ENCODE results near the gene BAIAP2.

The BAIAP2 gene

DNA sequence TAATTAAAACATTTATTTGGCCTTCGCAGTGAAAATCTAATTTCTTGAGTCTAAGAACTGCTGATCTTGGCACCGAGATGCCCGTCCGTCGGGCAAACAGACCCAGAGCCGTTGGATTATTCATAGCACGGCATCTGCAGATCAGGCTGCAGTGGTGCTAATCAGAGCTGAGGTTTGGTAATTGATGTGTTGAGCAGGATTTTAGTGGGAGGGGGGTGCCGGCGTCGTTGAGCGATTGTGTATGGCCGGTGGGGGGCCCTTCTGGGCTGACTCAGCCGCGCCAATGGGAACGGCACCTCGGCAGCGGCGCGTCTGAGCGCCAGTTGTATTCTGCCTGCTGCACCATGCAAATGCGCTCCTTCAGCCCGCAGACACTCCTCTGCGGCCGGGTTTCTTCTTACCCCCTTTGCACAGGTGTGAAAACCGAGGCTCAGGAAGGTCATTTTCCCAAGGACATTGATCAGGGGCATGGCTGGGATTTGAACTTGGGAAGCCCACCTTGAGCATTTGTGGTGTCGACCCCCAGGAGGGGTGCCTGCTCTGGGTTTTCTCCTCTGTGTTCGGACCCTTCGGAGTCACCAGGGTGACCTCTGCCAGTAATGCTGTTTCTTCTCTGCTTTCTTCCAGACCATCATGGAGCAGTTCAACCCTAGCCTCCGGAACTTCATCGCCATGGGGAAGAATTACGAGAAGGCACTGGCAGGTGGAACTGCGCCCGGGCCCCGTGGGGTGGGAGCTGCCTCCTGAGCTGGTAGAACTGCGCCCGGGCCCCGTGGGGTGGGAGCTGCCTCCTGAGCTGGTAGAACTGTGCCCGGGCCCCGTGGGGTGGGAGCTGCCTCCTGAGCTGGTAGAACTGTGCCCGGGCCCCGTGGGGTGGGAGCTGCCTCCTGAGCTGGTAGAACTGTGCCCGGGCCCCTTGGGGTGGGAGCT is 18.4 kb downstream of the BAIAP2 start:
- no peak for DNase-seq

DNA sequence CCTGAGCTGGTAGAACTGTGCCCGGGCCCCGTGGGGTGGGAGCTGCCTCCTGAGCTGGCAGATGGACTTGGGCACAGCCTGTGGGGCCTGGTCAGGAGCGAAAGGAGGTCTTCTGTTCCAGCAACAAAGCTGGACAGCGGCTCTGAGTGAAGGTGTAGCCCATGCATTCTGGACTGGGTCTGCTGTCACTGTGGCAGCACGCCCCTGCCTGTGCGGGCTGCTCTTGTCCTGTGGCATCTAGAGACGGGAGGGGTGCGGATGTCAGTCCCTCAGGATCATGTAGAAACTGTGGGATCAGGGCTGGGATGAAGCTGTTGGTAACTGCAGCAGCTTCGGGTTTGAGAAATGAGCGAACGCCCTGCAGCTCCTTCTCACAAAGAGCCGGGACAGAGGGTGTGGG is 19.4 kb downstream of the BAIAP2 start:
- DNase-seq: no peak

DNA sequence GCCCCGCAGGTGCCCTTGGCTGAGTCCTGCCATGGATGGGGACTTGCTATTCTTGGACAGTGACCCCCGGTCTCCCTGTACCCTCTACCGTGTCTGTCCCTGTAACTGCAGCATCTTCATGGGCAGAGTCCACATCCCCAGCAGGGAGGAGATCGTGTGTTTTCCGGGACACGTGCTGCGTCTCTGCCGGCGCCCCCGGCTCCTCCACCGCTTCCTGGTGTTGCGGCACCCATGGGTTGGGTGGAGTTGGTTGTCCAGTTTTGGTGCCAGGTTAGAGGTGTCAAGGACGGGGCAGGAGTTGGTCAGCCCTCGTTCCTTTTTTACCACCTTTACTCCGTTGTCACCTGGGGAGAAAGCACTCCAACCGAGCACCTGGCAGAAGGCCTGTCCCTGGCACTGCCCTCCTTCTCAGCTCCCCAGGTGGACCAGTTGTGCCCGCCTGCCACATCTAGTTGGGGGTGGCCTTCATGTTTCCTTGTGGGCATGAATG is 20.0 kb downstream of the BAIAP2 start:
- DNase-seq: no peak

DNA sequence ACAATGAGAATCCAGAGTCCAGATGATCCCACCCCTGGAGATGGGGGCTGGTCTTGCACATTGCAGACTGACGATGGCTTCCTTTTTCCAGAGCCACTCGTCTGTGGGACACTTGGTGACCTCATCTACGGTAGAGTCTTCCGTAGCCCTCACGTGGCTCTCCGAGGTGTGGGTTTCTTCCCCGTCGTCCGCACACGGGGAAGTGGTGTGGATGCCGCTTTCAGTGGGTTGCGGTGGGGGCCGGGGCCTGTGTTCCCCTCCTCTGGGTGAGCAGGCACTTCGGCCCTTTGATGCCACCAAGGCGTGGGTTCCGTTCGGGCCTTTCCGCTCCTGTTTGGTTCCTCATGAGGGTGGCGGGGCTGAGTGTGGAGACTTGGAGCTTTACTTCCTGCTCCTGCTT is 21.4 kb downstream of the BAIAP2 start:
- DNase-seq: no peak

DNA sequence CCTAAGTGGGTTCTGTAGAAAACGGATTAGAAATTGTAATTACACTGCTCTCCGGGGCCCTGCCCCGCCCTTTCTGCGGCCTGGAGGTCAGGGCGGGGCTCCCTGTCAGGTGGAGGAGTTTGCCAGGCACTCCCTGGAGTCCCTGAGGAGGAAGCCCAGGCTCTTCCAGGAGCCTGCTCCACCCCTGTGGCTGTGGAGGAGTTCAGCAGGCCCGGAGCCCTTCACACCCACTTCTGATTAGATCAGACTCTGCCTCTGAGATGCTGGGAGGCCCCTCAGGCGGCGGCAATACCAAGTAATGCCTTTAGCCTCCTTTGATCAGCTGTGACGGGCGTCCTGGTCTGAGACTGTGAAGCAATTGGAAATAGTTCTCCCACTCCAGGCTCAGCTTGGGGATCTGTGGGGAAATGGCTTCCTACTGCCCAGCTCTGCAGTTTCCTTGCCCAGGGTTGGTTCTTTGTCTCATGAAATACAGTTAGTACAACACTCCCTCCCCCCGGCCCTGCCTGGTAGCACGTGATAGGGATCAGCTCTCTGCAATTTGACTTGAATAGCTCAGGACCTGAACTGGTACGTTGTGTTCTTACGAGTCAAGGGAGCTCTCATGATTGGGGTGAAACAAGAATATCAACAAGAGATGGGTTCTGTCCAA is 22.3 kb downstream of the BAIAP2 start:
- DNase-seq: no peak

DNA sequence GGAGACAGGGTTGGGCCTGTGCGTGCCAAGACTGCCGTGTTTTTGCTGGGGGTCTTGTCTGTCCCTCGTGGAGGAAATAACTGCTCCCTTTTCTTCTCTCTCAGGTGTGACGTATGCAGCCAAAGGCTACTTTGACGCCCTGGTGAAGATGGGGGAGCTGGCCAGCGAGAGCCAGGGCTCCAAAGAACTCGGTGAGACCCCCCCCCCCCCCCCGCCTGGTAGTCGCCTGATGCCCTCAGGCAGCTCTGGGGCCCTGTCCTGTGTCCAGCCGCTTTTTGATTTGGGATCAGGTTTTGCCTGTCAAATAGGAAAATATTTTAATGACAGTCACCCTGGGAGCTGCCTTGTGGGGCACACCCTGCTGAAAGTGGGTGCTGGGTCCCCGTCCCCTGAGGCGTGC is 22.8 kb downstream of the BAIAP2 start:
- no peak for DNase-seq

DNA sequence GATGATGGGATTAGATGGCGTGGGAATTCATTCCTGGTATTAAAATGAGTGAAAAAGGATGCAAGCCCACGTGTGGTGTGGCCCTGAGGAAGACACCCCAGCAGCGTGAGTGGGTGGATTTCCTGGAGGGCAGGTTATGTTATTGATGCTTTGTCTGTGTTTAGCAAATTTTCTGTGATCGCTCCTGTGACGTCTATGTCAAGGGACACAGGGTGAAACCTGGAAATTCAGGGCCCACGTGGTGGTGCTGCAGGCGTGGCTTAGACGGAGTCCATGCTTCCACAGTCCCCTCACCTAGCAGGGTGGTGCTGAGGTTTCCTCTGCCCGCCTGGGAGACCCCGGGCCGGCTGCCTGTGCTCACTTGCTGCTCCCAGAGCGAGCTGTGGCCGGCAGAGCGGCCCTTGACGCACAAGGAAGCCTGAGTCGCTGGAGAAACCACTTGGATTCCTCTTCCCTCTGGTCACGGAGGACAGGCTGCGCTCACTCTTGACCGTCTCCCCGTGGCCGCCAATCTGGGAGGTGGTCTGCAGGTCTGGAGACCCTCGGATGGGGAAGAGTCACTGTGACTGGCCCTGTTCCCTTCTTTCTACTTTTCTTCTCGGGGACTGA is 23.4 kb downstream of the BAIAP2 start:
- no peak for DNase-seq

DNA sequence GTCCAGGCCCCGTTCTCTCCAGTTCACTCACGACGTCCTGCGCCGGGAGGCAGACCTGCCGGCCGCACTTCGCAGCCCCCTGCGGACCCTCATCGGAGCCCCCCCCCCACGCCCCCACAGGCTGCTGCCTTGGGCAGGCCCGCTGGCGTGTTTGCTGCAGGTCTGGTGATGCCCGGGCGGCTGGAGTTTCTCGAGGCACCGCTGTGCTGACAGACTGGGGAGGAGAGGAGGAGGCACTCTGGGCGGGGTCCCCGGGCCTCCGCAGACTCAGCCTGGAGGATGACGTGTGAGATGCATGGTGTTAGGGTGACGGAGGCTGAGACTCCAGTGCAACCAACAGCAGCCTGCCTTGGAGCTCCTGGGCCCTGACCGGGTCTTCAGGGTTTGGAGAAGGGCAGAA is 24.1 kb downstream of the BAIAP2 start:
- no peak for DNase-seq

- DNase-seq: no peak
Observed at GRCh38 chr17:81060416-81060815, 25.5 kb downstream of the BAIAP2 start.

DNA sequence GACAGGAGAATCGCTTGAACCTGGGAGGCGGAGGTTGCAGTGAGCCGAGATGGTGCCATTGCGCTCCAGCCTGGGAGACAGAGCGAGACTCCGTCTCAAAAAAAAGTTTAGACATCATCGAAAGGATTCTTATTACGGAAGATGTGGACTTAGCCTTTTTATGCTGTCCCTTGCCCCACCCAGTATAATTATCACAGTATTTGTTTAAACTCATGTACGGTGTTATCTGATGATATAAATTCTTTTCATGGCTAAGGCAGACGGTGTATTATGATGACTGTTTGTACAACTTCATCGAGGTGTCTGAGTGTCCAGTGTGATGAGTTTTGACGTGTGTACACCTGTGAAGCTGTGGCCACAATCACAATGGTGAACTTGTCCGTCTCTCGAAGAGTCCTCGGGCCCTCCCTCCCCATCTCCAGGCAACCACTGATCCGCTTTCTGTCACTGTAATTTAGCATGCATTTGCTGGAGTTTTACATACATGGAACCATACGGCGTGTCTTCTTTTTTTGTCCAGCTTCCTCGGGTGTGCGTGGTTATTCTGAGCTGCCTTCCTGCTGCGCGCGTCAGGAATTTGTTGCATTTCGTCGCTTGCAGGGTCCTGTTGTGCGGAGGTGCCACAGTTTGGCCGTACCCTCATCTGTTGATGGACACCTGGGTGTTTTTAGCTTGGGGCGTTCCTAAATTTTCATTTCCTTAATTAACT is 26.2 kb downstream of the BAIAP2 start:
- DNase-seq: no peak

DNA sequence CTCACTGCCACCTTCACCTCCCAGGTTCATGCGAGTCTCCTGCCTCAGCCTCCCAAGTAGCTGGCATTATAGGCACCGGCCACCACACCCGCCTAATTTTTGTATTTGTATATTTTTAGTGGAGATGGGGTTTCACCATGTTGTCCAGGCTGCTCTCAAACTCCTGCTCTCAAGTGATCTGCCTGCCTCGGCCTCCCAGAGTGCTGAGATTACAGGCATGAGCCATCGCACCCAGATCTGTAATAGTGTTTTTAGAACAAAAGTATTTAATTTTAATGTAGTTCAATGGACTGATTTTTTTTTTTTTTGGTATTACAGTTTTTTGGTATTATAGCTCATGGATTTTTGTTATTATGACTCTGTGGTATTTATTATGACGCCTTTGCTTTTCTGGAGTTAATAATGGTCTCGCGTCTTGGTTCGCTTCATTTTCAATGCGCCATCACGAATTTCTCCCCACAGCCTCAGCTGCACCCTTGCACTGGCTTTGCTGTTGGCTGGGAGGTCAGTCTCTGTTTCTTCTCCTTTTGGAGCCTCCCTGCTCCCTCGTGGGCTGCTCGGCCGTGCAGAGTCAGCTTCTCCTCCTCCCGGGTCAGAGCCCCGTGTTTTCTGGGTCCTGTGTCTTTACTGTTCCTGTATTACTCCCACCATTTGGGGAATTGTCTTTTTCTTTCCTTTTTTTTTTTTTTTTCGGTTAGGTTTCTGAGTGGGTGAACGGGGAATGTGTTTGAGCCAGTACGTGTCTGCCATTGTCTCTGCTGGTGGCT is 27.2 kb downstream of the BAIAP2 start:
- no peak for DNase-seq

DNA sequence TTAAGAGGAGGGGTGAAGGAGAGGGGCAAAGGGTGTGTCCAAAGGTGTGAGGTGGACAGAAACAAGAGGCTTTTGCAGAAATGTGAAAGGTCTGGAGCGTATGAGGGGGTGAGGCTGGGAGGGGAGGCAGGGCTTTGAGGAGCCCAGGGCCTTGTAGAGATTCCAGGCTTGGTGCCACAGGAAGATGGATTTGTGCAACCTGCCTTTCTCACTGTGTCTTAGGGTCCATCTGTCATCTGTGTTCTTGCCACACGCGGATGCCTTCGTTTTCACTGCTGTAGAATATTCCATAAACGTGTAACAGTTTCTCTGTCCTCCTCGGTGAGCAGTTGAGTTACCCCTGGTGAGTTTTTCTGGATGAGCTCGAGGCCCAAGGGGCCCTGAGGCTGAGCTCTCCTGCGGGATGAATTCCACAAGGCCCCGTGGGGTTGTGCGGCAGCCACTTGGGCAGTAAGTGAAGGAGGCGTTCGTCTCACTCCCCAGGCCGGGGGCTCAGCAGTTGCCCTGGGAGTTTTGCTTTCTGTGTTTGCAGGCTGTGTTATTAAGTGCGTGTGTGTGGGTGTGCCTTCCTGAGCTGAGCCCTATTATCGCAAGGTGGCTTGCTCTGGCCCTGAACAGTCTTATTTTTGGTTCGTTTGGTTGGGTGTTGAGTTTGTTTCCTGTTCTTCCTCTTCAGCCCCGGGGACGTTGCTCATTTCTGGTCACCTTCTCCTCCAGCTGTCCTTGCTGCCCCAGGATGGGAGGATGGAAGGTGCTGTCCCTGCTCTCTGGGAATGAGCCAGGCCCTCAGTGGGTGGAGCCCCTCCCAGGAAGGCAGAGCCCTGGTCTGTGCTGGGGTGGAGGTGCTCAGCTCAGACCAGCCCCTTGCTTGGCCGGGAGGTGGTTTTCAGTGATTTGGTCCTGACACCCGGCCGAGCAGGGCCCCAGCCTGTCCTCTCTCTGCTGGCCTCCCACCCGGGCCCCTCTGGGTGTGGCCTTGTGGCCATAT is 28.4 kb downstream of the BAIAP2 start:
- DNase-seq: no peak

- no peak for DNase-seq
Observed at GRCh38 chr17:81064678-81065475, 29.9 kb downstream of the BAIAP2 start.

DNA sequence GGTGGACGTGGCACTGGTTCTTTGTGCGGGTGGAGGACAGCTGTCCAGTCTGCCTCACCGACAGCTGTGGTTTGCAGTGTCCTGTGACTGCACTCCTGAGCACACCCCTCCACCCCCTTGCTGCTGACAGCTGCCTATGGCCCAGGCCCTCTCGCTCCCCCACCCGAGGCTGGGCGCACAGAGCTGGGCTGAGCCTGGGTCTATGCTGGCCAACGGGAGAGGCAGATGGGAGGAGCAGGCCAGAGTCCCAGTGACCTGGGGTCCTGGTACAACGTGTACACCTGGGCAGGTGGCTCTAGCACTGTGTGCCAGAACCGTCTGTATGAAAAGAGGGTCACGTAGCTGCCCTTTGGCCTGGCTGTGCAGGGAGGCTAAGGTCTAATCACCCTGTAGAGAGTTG is 30.5 kb downstream of the BAIAP2 start:
- DNase-seq: no peak

DNA sequence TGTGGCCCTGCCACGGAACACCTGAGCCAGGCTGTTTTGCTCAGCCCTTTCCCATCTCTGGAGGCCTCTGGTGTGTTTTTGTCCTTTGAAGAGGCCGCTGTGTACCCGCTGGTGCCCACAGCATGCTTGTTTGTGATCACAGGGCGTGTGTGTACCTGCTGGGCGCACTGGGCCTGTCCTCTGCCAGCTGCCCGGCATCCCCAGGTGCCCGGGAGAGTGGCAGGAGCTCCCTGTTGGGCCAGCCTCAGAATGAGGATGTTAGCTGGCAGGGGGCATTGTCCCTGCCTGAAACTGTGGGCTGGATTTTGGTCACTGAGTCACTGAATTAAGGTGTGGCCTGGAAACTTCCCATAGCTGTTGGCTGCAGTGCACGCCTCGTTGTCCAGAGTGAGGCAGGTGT is 31.1 kb downstream of the BAIAP2 start:
- no peak for DNase-seq

DNA sequence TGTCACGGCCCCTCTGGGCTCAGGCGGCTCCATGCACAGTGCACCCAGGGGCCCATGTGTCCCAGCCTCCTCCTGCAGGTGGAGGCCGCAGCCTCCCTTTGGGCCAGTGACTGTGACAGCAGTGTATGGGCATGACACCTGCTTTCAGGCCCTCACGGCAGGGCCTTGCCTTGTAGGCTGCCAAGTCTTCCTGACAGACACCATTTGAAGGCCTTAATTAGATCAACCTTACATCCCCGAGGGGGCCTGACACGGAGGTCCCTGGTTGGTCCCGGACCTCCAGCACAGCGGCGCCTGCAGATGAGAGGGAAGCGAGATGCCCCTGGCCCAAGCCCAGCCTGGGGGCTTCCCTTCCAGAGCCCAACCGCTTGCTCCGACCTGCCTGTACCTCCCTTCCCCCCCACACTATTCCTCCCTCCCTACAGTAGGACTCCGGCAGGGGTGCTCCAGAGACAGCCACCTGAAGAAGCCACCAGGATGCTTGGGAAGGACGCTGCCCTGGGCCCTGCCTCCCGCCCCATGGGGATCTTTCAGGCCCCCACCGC is 31.9 kb downstream of the BAIAP2 start:
- DNase-seq: no peak

DNA sequence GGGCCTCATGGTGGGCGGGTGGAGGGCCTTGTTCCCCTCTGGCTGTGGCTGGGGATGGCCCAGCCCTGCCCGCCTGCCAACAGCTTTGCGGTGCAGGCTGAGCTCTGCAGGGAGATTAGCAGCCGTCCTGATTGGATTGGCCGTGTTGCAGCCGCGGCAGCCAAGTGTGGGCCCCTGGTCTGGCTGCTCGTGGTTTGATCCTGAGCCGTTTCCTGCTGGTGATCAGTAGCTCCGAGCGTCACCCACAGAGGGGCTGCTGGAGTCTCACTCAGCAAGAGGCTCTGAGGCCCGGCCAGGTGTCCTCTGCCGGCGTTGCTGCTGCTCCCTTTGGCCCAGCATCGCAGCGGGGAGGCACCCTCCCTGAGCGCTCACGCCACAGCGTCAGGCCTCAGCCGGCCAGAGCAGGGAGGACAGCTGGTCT is 32.5 kb downstream of the BAIAP2 start:
- no peak for DNase-seq

DNA sequence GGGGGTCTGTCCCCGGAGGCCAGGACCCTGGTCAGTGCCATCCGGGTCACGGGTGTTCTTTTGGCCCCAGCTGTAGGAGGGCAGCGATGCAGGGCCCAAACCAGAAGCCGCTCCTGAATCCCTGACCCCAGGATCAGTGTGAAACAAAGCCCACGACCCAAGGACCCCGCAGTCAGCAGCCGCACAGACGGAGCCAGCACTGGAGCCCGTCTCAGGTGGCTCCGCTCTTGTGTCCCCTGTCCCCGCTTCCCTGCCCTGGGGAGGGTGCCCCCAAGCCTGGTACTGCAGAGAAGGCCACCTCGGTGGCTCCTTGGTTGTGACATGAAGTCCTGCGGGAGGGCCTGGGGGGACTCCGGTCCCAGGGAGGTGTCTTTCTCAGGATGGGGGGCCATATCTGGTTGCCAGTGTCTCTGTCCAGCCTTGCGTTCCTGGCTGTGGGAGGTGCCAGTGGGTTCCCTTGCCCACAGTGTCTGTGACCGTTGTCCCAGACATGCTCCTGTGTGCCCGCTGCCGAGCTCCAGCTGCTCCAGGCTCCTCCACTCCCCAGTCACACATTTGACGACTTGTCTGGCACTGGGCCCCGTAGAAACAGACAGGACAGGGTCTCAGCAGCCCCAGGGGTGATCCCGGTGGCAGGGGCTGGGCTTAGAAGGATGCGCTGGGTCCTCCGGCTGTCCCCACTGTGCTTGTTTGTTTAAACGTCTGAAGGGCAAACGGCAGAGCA is 33.6 kb downstream of the BAIAP2 start:
- no peak for DNase-seq

- no peak for DNase-seq
Observed at GRCh38 chr17:81069135-81069645, 34.2 kb downstream of the BAIAP2 start.
